Hepatocyte (in vitro differentiated cells): ENCODE measurements around the gene SPATA20. TPM values are rescaled to one million over a fixed set of nuclear protein-coding genes. Genes with fewer than 3 reads are reported as not detected.

ENCODE experiments used
- DNase-seq: peaks from one replicate; pipeline ENCODE4 v3.0.0-alpha.2; 2016; ENCODE audit warnings: low spot score
- H2AFZ ChIP-seq: fragments of 200-600 bp; sonication (generic); 2 replicates; pipeline ENCODE4 v1.6.0; 2016; ENCODE audit warnings: antibody characterized with exemption, mild to moderate bottlenecking
- H3K27ac ChIP-seq: fragments of 200-600 bp; sonication (generic); 2 replicates; pipeline ENCODE4 v1.5.1; 2016; ENCODE audit warnings: mild to moderate bottlenecking
- H3K27me3 ChIP-seq: fragments of 200-600 bp; sonication (generic); 2 replicates; pipeline ENCODE4 v1.6.1; 2016
- H3K36me3 ChIP-seq: fragments of 200-600 bp; sonication (generic); replicated peaks from 2 replicates; pipeline ENCODE4 v1.5.1; 2016; ENCODE audit warnings: low read depth; ENCODE audit not compliant: insufficient read depth
- H3K4me1 ChIP-seq: fragments of 200-600 bp; sonication (generic); 2 replicates; pipeline ENCODE4 v1.5.1; 2016; ENCODE audit warnings: mild to moderate bottlenecking, moderate library complexity; ENCODE audit not compliant: insufficient read depth
- H3K4me2 ChIP-seq: fragments of 200-600 bp; sonication (generic); 2 replicates; pipeline ENCODE4 v1.6.0; 2016
- H3K4me3 ChIP-seq: fragments of 200-600 bp; sonication (generic); 2 replicates; pipeline ENCODE4 v1.5.1; 2016; ENCODE audit warnings: mild to moderate bottlenecking
- H3K79me2 ChIP-seq: fragments of 200-600 bp; sonication (generic); 2 replicates; pipeline ENCODE4 v1.6.0; 2017; ENCODE audit warnings: mild to moderate bottlenecking
- H3K9me2 ChIP-seq: fragments of 200-600 bp; sonication (generic); replicated peaks from 2 replicates; pipeline ENCODE4 v1.6.0; 2017; ENCODE audit warnings: mild to moderate bottlenecking; ENCODE audit not compliant: insufficient read depth
- H3K9me3 ChIP-seq: fragments of 200-600 bp; sonication (generic); 2 replicates; pipeline ENCODE4 v1.5.1; 2016; ENCODE audit warnings: low read depth, mild to moderate bottlenecking
- H4K20me1 ChIP-seq: fragments of 200-600 bp; sonication (generic); 2 replicates; pipeline ENCODE4 v1.6.0; 2016; ENCODE audit warnings: mild to moderate bottlenecking; ENCODE audit not compliant: insufficient read depth, poor library complexity, severe bottlenecking
- EZH2 ChIP-seq: fragments of 200-600 bp; sonication (generic); IDR thresholded peaks from 2 replicates; pipeline ENCODE4 v1.6.1; 2016; ENCODE audit warnings: antibody characterized with exemption, mild to moderate bottlenecking, borderline replicate concordance
- EZH2phosphoT487 ChIP-seq: fragments of 200-600 bp; sonication (generic); IDR thresholded peaks from one replicate; pipeline ENCODE4 v1.6.1; 2018; ENCODE audit warnings: antibody characterized with exemption, mild to moderate bottlenecking, low read depth, moderate library complexity; ENCODE audit not compliant: unreplicated experiment, severe bottlenecking
- WGBS: methylation state at CpG from one replicate; pipeline ENCODE4 v1.1.6; 2016; ENCODE audit warnings: low lambda C conversion rate; ENCODE audit errors: missing lambda C conversion rate; 5-methylcytosine and 5-hydroxymethylcytosine counted together
- polyA plus RNA-seq: library from polyadenylated mRNA; unstranded; fragments of >200 nt; fragmentation: Nextera tagmentation; extraction: Ambion mirVana; gene quantifications from 2 replicates; pipeline ENCODE4 v1.2.1, GENCODE V29; 2016
- total RNA-seq: library from RNA; depleted of rRNA; stranded (reverse); fragments of >200 nt; gene quantifications from 2 replicates; pipeline ENCODE4 v1.2.3, GENCODE V29; 2014
- TF ChIP-seq, protein P1 (sequence below): fragments of 200-600 bp; sonication (generic); IDR thresholded peaks from 2 replicates; pipeline ENCODE4 v1.5.1; 2016; ENCODE audit warnings: antibody characterized with exemption, mild to moderate bottlenecking; ENCODE audit not compliant: poor library complexity

The SPATA20 gene
- total and polyA plus RNA-seq, 2 experiments from 2014 or later, result 97.5 to 108 TPM

DNA sequence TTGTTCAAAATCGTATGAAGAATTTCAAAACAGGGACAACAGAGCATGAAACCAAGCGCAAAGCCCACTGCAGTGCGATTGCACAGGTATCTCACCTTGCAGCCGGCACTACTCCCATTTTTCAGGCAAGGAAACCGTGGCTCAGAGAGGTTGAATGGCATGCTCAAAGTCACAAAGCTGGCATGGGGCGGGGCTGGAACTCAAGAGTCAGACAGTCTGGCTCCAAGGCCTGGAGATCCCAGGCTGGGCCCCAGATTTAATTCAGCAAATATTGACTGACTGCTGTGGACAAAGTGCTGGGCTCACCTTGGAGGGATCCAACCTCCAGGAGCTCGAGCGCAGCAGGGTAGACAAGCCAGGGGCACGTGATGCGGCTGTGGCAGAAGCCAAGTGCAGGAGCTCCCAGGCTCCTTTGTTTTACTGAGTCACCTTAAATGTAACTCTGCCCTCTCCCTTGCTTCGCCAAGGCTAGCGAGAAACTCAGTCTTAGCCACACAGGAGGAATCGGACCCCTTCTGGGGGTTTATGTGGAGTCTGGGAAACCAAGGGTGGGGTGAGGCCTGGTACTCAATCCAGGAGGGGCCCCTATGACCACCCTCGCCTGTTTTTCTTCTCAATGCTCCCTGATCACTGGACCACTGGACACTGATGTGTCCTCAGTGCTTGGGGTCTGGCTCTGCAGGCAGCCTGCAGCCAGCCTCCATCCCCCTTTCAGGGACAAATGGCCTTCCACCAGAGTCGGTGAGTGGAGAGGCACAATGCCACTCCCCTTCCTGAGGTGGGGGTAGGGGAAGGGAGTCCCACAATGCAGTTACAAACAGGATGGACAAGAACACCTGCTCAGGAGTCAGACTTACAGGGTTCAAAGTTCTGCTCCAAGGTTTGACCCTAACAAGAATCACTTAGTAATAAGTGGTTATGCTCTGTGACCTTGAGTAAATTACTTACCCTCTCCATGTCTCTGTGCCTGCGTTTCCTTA lies 3.9 kb upstream of the SPATA20 start:
- H3K9me2 ChIP-seq, result no peaks in the 10 kb centered on the region
- 60% methylated on average over 16 of the region's 16 CpGs for WGBS
- H3K36me3 ChIP-seq, result no peaks in the 10 kb centered on the region
- H3K4me1 ChIP-seq, result peaks cover 35% of the 10 kb centered on the region
- peak overlapping the region; percentile 8 for H2AFZ ChIP-seq
- peak overlapping the region; percentile 94 for H3K27ac ChIP-seq
- TF ChIP-seq, protein P1, sequence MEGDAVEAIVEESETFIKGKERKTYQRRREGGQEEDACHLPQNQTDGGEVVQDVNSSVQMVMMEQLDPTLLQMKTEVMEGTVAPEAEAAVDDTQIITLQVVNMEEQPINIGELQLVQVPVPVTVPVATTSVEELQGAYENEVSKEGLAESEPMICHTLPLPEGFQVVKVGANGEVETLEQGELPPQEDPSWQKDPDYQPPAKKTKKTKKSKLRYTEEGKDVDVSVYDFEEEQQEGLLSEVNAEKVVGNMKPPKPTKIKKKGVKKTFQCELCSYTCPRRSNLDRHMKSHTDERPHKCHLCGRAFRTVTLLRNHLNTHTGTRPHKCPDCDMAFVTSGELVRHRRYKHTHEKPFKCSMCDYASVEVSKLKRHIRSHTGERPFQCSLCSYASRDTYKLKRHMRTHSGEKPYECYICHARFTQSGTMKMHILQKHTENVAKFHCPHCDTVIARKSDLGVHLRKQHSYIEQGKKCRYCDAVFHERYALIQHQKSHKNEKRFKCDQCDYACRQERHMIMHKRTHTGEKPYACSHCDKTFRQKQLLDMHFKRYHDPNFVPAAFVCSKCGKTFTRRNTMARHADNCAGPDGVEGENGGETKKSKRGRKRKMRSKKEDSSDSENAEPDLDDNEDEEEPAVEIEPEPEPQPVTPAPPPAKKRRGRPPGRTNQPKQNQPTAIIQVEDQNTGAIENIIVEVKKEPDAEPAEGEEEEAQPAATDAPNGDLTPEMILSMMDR, result no peak
- TF ChIP-seq EZH2, result no peak
- no peak for TF ChIP-seq EZH2phosphoT487
- H3K4me3 ChIP-seq, result peak overlapping the region; percentile 22
- H3K4me2 ChIP-seq, result peak overlapping the region; percentile 87
- H3K9me3 ChIP-seq, result no peaks in the 10 kb centered on the region
- H4K20me1 ChIP-seq, result no peaks in the 10 kb centered on the region
- no peaks in the 10 kb centered on the region for H3K27me3 ChIP-seq
- peaks cover 10% of the 10 kb centered on the region for H3K79me2 ChIP-seq
- DNase-seq, result peak; percentile 90

DNA sequence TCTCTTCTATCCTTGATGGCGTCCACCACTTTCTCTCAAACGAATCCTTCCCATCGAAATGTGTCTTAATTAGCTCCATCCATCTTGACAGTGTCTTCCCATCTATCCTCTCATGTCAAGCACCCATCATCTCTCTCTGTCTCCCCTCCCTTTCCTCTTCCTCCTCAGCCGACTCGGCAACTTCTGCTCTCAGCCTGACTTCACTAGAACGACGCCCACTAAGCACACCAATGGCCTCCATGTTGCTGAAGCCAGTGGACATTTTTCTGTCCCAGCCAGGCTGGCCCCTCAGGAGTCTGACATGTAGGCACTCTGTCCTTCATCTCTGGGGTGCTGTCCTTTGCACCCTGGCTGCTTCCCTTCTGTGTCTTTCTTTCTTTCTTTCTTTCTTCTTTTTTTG lies 2.5 kb upstream of the SPATA20 start:
- peaks cover 32% of the 10 kb centered on the region for H3K4me1 ChIP-seq
- peaks cover 10% of the 10 kb centered on the region for H3K79me2 ChIP-seq
- 94% methylated on average over 7 of the region's 7 CpGs for WGBS
- no peak overlapping the region for H2AFZ ChIP-seq
- no peaks in the 10 kb centered on the region for H3K9me3 ChIP-seq
- H3K9me2 ChIP-seq, result no peaks in the 10 kb centered on the region
- no peak overlapping the region for H3K4me3 ChIP-seq
- no peak for TF ChIP-seq EZH2
- TF ChIP-seq EZH2phosphoT487, result no peak
- TF ChIP-seq, protein P1, result no peak
- H3K36me3 ChIP-seq, result no peaks in the 10 kb centered on the region
- no peaks in the 10 kb centered on the region for H3K27me3 ChIP-seq
- H4K20me1 ChIP-seq, result no peaks in the 10 kb centered on the region
- DNase-seq, result no peak
- H3K27ac ChIP-seq, result no peak overlapping the region
- no peak overlapping the region for H3K4me2 ChIP-seq

DNA sequence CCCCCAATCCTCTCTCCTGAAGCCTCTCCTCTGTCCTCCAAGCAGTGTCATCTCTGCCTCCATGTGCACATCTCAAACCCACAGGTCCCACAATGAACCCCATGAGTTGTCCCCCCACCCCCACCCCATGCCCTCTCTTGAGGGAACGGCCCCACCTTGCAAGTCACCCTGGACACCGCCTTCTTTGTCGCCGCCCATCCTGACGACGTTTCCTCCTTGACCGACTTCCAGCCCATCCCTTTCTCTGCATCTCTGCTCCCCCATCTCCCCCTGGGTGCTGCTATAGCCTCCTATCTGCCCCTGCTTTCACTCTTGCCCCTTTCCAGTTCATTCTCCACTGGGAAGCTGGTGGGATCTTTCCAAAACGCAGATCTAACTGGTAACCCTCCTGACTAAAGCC lies 1.7 kb upstream of the SPATA20 start:
- H3K4me2 ChIP-seq, result no peak overlapping the region
- TF ChIP-seq EZH2phosphoT487, result no peak
- TF ChIP-seq, protein P1, result no peak
- TF ChIP-seq EZH2, result no peak
- no peaks in the 10 kb centered on the region for H3K27me3 ChIP-seq
- H3K27ac ChIP-seq, result no peak overlapping the region
- H3K79me2 ChIP-seq, result peaks cover 10% of the 10 kb centered on the region
- 77% methylated on average over 8 of the region's 8 CpGs for WGBS
- no peaks in the 10 kb centered on the region for H4K20me1 ChIP-seq
- no peaks in the 10 kb centered on the region for H3K36me3 ChIP-seq
- no peaks in the 10 kb centered on the region for H3K9me3 ChIP-seq
- no peak overlapping the region for H3K4me3 ChIP-seq
- no peak for DNase-seq
- H3K4me1 ChIP-seq, result peaks cover 32% of the 10 kb centered on the region
- no peaks in the 10 kb centered on the region for H3K9me2 ChIP-seq
- H2AFZ ChIP-seq, result no peak overlapping the region
